WERI-Rb-1 (cell line): ENCODE results near the gene FAM120AOS.

ENCODE experiments used
- DNase-seq: peaks from one replicate; pipeline ENCODE4 v3.0.0-alpha.2; 2020
- H3K27ac ChIP-seq: fragments of 250-450 bp; sonication (Bioruptor Pico); 2 replicates; pipeline ENCODE4 v1.5.1; 2020; ENCODE audit warnings: mild to moderate bottlenecking, moderate library complexity
- H3K27me3 ChIP-seq: fragments of 250-450 bp; sonication (Bioruptor Pico); 2 replicates; pipeline ENCODE4 v1.5.1; 2021; ENCODE audit warnings: mild to moderate bottlenecking, low read depth, moderate library complexity; ENCODE audit not compliant: insufficient read depth, severe bottlenecking
- H3K36me3 ChIP-seq: fragments of 250-450 bp; sonication (Bioruptor Pico); 2 replicates; pipeline ENCODE4 v1.5.1; 2020; ENCODE audit warnings: mild to moderate bottlenecking, moderate library complexity
- H3K4me3 ChIP-seq: 2 replicates; pipeline ENCODE4 v1.5.1; 2011; ENCODE audit warnings: low read depth, mild to moderate bottlenecking, control low read depth, low read length
- H3K9me3 ChIP-seq: fragments of 250-450 bp; sonication (Bioruptor Pico); 2 replicates; pipeline ENCODE4 v1.5.1; 2021; ENCODE audit warnings: mild to moderate bottlenecking, moderate library complexity; ENCODE audit not compliant: severe bottlenecking
- CTCF ChIP-seq: IDR thresholded peaks from 2 replicates; pipeline ENCODE4 v1.5.1; 2011; ENCODE audit warnings: low read depth, mild to moderate bottlenecking, control low read depth, inconsistent platforms, low read length

The FAM120AOS gene

GRCh38 chr9:93456504-93456903 is 3.1 kb upstream of the FAM120AOS start:
- Histone ChIP-seq H3K27ac (no peak overlapping the region), H3K36me3 (peaks cover 19% of the 10 kb centered on the region), H3K4me3 (no peak overlapping the region), H3K27me3 (no peaks in the 10 kb centered on the region), H3K9me3 (no peaks in the 10 kb centered on the region)
- DNase-seq = no peak
- no peak for TF ChIP-seq CTCF

- no peak overlapping the region for H3K27ac ChIP-seq
- no peak for TF ChIP-seq CTCF
- peaks cover 21% of the 10 kb centered on the region for H3K36me3 ChIP-seq
- no peaks in the 10 kb centered on the region for H3K9me3 ChIP-seq
- no peak for DNase-seq
- no peak overlapping the region for H3K4me3 ChIP-seq
- H3K27me3 ChIP-seq = no peaks in the 10 kb centered on the region
Measured at GRCh38 chr9:93456022-93456421, 2.6 kb upstream of the FAM120AOS start.

GRCh38 chr9:93452710-93453046 is 703 bp downstream of the FAM120AOS start:
- Histone ChIP-seq H3K27ac (peak overlapping the region; percentile 96), H3K27me3 (no peaks in the 10 kb centered on the region), H3K36me3 (peaks cover 46% of the 10 kb centered on the region), H3K4me3 (peak overlapping the region; percentile 73), H3K9me3 (no peaks in the 10 kb centered on the region)
- TF ChIP-seq CTCF = no peak
- DNase-seq = no peak

GRCh38 chr9:93451849-93452709 is 1.3 kb downstream of the FAM120AOS start:
- no peaks in the 10 kb centered on the region for H3K9me3 ChIP-seq
- H3K27ac ChIP-seq = peak overlapping the region; percentile 96
- peaks cover 52% of the 10 kb centered on the region for H3K36me3 ChIP-seq
- no peaks in the 10 kb centered on the region for H3K27me3 ChIP-seq
- DNase-seq = peak; percentile 48
- no peak for TF ChIP-seq CTCF
- peak overlapping the region; percentile 73 for H3K4me3 ChIP-seq

GRCh38 chr9:93450945-93451815 is 2.2 kb downstream of the FAM120AOS start, which contains the start of gene FAM120A:
FAM120A (plus strand) TSS chr9:93451685; CDS start chr9:93451916, 231 bp downstream.
- peak within 1 kb of the TSS; percentile 96 for H3K4me3 ChIP-seq
- no peak for TF ChIP-seq CTCF
- H3K27ac ChIP-seq = peak within 1 kb of the TSS; percentile 98
- no peaks in the 10 kb centered on the region for H3K27me3 ChIP-seq
- no peaks in the 10 kb centered on the region for H3K9me3 ChIP-seq
- peak; percentile 78 for DNase-seq
- peaks cover 58% of the 10 kb centered on the region for H3K36me3 ChIP-seq
